ENCODE data around the gene PTGR2.

PTGR2 gene

GRCh38 chr14:73851567-73852382, at the start of gene PTGR2:
Gene PTGR2, plus strand, starts transcription at chr14:73851831. Its CDS starts 7,032 bp downstream, at chr14:73858863.
- Histone ChIP-seq H3K9ac (ENCODE audit: low read depth in 1 of 2, low read length in 2 of 2) (peak within 1 kb of the TSS; percentile 78 to 87), H3K4me3 (ENCODE audit: low read length in 2 of 2) (peak within 1 kb of the TSS; percentile 81 to 93), H3K4me1 (ENCODE audit: control insufficient read depth in 2 of 2, insufficient read depth in 2 of 2, low read length in 2 of 2) (peaks cover 16 to 23% of the 10 kb centered on the region in 2 donors), H3K36me3 (ENCODE audit: control insufficient read depth in 2 of 2, insufficient read depth in 2 of 2, low read length in 2 of 2) (no peaks in the 10 kb centered on the region), H3K27me3 (ENCODE audit: control insufficient read depth in 2 of 2, insufficient read depth in 2 of 2, low read length in 2 of 2) (no peaks in the 10 kb centered on the region), H3K27ac (ENCODE audit: low read depth in 2 of 2, low read length in 2 of 2) (peak within 1 kb of the TSS; percentile 86 to 94), H3K9me3 (ENCODE audit: control insufficient read depth in 2 of 2, low read length in 2 of 2) (no peaks in the 10 kb centered on the region)

- Histone ChIP-seq H3K27me3 (ENCODE audit: control insufficient read depth in 2 of 2, insufficient read depth in 2 of 2, low read length in 2 of 2) (no peaks in the 10 kb centered on the region), H3K27ac (ENCODE audit: low read depth in 2 of 2, low read length in 2 of 2) (peak overlapping the region; percentile 83 to 89), H3K36me3 (ENCODE audit: control insufficient read depth in 2 of 2, insufficient read depth in 2 of 2, low read length in 2 of 2) (no peaks in the 10 kb centered on the region), H3K4me3 (ENCODE audit: low read length in 2 of 2) (peak overlapping the region in 1 of 2 donors; percentile 7), H3K9me3 (ENCODE audit: control insufficient read depth in 2 of 2, low read length in 2 of 2) (no peaks in the 10 kb centered on the region), H3K4me1 (ENCODE audit: control insufficient read depth in 2 of 2, insufficient read depth in 2 of 2, low read length in 2 of 2) (peaks cover 17 to 26% of the 10 kb centered on the region in 2 donors), H3K9ac (ENCODE audit: low read depth in 1 of 2, low read length in 2 of 2) (peak overlapping the region in 1 of 2 donors; percentile 51)
These were observed 49.0 kb upstream of the PTGR2 start for GRCh38 chr14:73802431-73803188.

GRCh38 chr14:73804636-73805035, 47.0 kb upstream of the PTGR2 start:
- Histone ChIP-seq H3K4me3 (ENCODE audit: low read length in 2 of 2) (no peak overlapping the region), H3K27me3 (ENCODE audit: control insufficient read depth in 2 of 2, insufficient read depth in 2 of 2, low read length in 2 of 2) (no peaks in the 10 kb centered on the region), H3K4me1 (ENCODE audit: control insufficient read depth in 2 of 2, insufficient read depth in 2 of 2, low read length in 2 of 2) (peaks cover 17 to 20% of the 10 kb centered on the region in 2 donors), H3K9ac (ENCODE audit: low read depth in 1 of 2, low read length in 2 of 2) (no peak overlapping the region), H3K36me3 (ENCODE audit: control insufficient read depth in 2 of 2, insufficient read depth in 2 of 2, low read length in 2 of 2) (no peaks in the 10 kb centered on the region), H3K27ac (ENCODE audit: low read depth in 2 of 2, low read length in 2 of 2) (no peak overlapping the region), H3K9me3 (ENCODE audit: control insufficient read depth in 2 of 2, low read length in 2 of 2) (no peaks in the 10 kb centered on the region)

- Histone ChIP-seq H3K27me3 (ENCODE audit: control insufficient read depth in 2 of 2, insufficient read depth in 2 of 2, low read length in 2 of 2) (no peaks in the 10 kb centered on the region), H3K4me1 (ENCODE audit: control insufficient read depth in 2 of 2, insufficient read depth in 2 of 2, low read length in 2 of 2) (peaks cover 9 to 16% of the 10 kb centered on the region in 2 donors), H3K4me3 (ENCODE audit: low read length in 2 of 2) (no peak overlapping the region), H3K9me3 (ENCODE audit: control insufficient read depth in 2 of 2, low read length in 2 of 2) (no peaks in the 10 kb centered on the region), H3K9ac (ENCODE audit: low read depth in 1 of 2, low read length in 2 of 2) (no peak overlapping the region), H3K36me3 (ENCODE audit: control insufficient read depth in 2 of 2, insufficient read depth in 2 of 2, low read length in 2 of 2) (no peaks in the 10 kb centered on the region), H3K27ac (ENCODE audit: low read depth in 2 of 2, low read length in 2 of 2) (no peak overlapping the region)
These were observed 44.2 kb upstream of the PTGR2 start for GRCh38 chr14:73807457-73807856.

- no peaks in the 10 kb centered on the region for H3K36me3 ChIP-seq (ENCODE audit: control insufficient read depth in 2 of 2, insufficient read depth in 2 of 2, low read length in 2 of 2)
- peaks cover 0 to 4% of the 10 kb centered on the region in 2 donors for H3K4me1 ChIP-seq (ENCODE audit: control insufficient read depth in 2 of 2, insufficient read depth in 2 of 2, low read length in 2 of 2)
- no peak overlapping the region for H3K4me3 ChIP-seq (ENCODE audit: low read length in 2 of 2)
- no peak overlapping the region for H3K9ac ChIP-seq (ENCODE audit: low read depth in 1 of 2, low read length in 2 of 2)
- H3K9me3 ChIP-seq (ENCODE audit: control insufficient read depth in 2 of 2, low read length in 2 of 2): no peaks in the 10 kb centered on the region
- no peak overlapping the region for H3K27ac ChIP-seq (ENCODE audit: low read depth in 2 of 2, low read length in 2 of 2)
- H3K27me3 ChIP-seq (ENCODE audit: control insufficient read depth in 2 of 2, insufficient read depth in 2 of 2, low read length in 2 of 2): no peaks in the 10 kb centered on the region
These were observed 42.2 kb upstream of the PTGR2 start for GRCh38 chr14:73809391-73809790.

GRCh38 chr14:73810478-73811163, 41.0 kb upstream of the PTGR2 start:
- no peak overlapping the region for H3K27ac ChIP-seq (ENCODE audit: low read depth in 2 of 2, low read length in 2 of 2)
- H3K4me3 ChIP-seq (ENCODE audit: low read length in 2 of 2): no peak overlapping the region
- no peaks in the 10 kb centered on the region for H3K9me3 ChIP-seq (ENCODE audit: control insufficient read depth in 2 of 2, low read length in 2 of 2)
- no peaks in the 10 kb centered on the region for H3K27me3 ChIP-seq (ENCODE audit: control insufficient read depth in 2 of 2, insufficient read depth in 2 of 2, low read length in 2 of 2)
- H3K4me1 ChIP-seq (ENCODE audit: control insufficient read depth in 2 of 2, insufficient read depth in 2 of 2, low read length in 2 of 2): peaks cover 0 to 4% of the 10 kb centered on the region in 2 donors
- no peak overlapping the region for H3K9ac ChIP-seq (ENCODE audit: low read depth in 1 of 2, low read length in 2 of 2)
- no peaks in the 10 kb centered on the region for H3K36me3 ChIP-seq (ENCODE audit: control insufficient read depth in 2 of 2, insufficient read depth in 2 of 2, low read length in 2 of 2)

GRCh38 chr14:73811164-73811503, 40.5 kb upstream of the PTGR2 start:
- Histone ChIP-seq H3K4me3 (ENCODE audit: low read length in 2 of 2) (no peak overlapping the region), H3K4me1 (ENCODE audit: control insufficient read depth in 2 of 2, insufficient read depth in 2 of 2, low read length in 2 of 2) (peaks cover 0 to 4% of the 10 kb centered on the region in 2 donors), H3K9ac (ENCODE audit: low read depth in 1 of 2, low read length in 2 of 2) (no peak overlapping the region), H3K27ac (ENCODE audit: low read depth in 2 of 2, low read length in 2 of 2) (no peak overlapping the region), H3K36me3 (ENCODE audit: control insufficient read depth in 2 of 2, insufficient read depth in 2 of 2, low read length in 2 of 2) (no peaks in the 10 kb centered on the region), H3K27me3 (ENCODE audit: control insufficient read depth in 2 of 2, insufficient read depth in 2 of 2, low read length in 2 of 2) (no peaks in the 10 kb centered on the region), H3K9me3 (ENCODE audit: control insufficient read depth in 2 of 2, low read length in 2 of 2) (no peaks in the 10 kb centered on the region)

- no peaks in the 10 kb centered on the region for H3K9me3 ChIP-seq (ENCODE audit: control insufficient read depth in 2 of 2, low read length in 2 of 2)
- H3K27me3 ChIP-seq (ENCODE audit: control insufficient read depth in 2 of 2, insufficient read depth in 2 of 2, low read length in 2 of 2): no peaks in the 10 kb centered on the region
- no peaks in the 10 kb centered on the region for H3K36me3 ChIP-seq (ENCODE audit: control insufficient read depth in 2 of 2, insufficient read depth in 2 of 2, low read length in 2 of 2)
- H3K4me3 ChIP-seq (ENCODE audit: low read length in 2 of 2): no peak overlapping the region
- H3K4me1 ChIP-seq (ENCODE audit: control insufficient read depth in 2 of 2, insufficient read depth in 2 of 2, low read length in 2 of 2): no peaks in the 10 kb centered on the region
- no peak overlapping the region for H3K27ac ChIP-seq (ENCODE audit: low read depth in 2 of 2, low read length in 2 of 2)
- no peak overlapping the region for H3K9ac ChIP-seq (ENCODE audit: low read depth in 1 of 2, low read length in 2 of 2)
These were observed 37.5 kb upstream of the PTGR2 start for GRCh38 chr14:73814153-73814552.

- peaks cover under 1 to 5% of the 10 kb centered on the region in 2 donors for H3K4me1 ChIP-seq (ENCODE audit: control insufficient read depth in 2 of 2, insufficient read depth in 2 of 2, low read length in 2 of 2)
- H3K9me3 ChIP-seq (ENCODE audit: control insufficient read depth in 2 of 2, low read length in 2 of 2): no peaks in the 10 kb centered on the region
- H3K4me3 ChIP-seq (ENCODE audit: low read length in 2 of 2): no peak overlapping the region
- H3K27me3 ChIP-seq (ENCODE audit: control insufficient read depth in 2 of 2, insufficient read depth in 2 of 2, low read length in 2 of 2): no peaks in the 10 kb centered on the region
- no peaks in the 10 kb centered on the region for H3K36me3 ChIP-seq (ENCODE audit: control insufficient read depth in 2 of 2, insufficient read depth in 2 of 2, low read length in 2 of 2)
- H3K27ac ChIP-seq (ENCODE audit: low read depth in 2 of 2, low read length in 2 of 2): no peak overlapping the region
- no peak overlapping the region for H3K9ac ChIP-seq (ENCODE audit: low read depth in 1 of 2, low read length in 2 of 2)
These were observed 35.8 kb upstream of the PTGR2 start for GRCh38 chr14:73815849-73816248.

- H3K27ac ChIP-seq (ENCODE audit: low read depth in 2 of 2, low read length in 2 of 2): no peak overlapping the region
- H3K27me3 ChIP-seq (ENCODE audit: control insufficient read depth in 2 of 2, insufficient read depth in 2 of 2, low read length in 2 of 2): no peaks in the 10 kb centered on the region
- H3K9ac ChIP-seq (ENCODE audit: low read depth in 1 of 2, low read length in 2 of 2): no peak overlapping the region
- peaks cover 2 to 5% of the 10 kb centered on the region in 2 donors for H3K4me1 ChIP-seq (ENCODE audit: control insufficient read depth in 2 of 2, insufficient read depth in 2 of 2, low read length in 2 of 2)
- H3K36me3 ChIP-seq (ENCODE audit: control insufficient read depth in 2 of 2, insufficient read depth in 2 of 2, low read length in 2 of 2): no peaks in the 10 kb centered on the region
- no peaks in the 10 kb centered on the region for H3K9me3 ChIP-seq (ENCODE audit: control insufficient read depth in 2 of 2, low read length in 2 of 2)
- H3K4me3 ChIP-seq (ENCODE audit: low read length in 2 of 2): no peak overlapping the region
These were observed 35.2 kb upstream of the PTGR2 start for GRCh38 chr14:73816393-73816816.
